Aorta (tissue), 5 donors: ENCODE results near the gene SELL. TPM values are rescaled to one million over a fixed set of nuclear protein-coding genes. Genes with fewer than 3 reads are reported as not detected.
"Not testable (repeated sequence)": the region's sequence is repeated elsewhere in the genome, so short reads cannot be mapped to it uniquely, and the experiment has no call there.

ENCODE experiments used
- ATAC-seq: fragments of 200-7000 bp; cut with Tn5 transposase; one replicate; pipeline ENCODE4 v1.9.1; 2022; ENCODE audit warnings: moderate library complexity; ENCODE audit not compliant: low FRiP score
- DNase-seq, 2 donors: peaks; one replicate each; pipeline ENCODE4 v3.0.0-alpha.2; 2020
- H3K27ac ChIP-seq, 2 donors: one replicate each; pipeline ENCODE4 v1.5.1; 2013; ENCODE audit warnings: low read length in 2 of 2, mild to moderate bottlenecking in 2 of 2, moderate library complexity in 2 of 2, control low read depth in 1 of 2, inconsistent platforms in 1 of 2, low read depth in 1 of 2
- H3K27me3 ChIP-seq, 2 donors: one replicate each; pipeline ENCODE4 v1.6.1; 2013; ENCODE audit warnings: control low read depth in 1 of 2, low read length in 1 of 2, mild to moderate bottlenecking in 1 of 2, moderate library complexity in 1 of 2; ENCODE audit not compliant: insufficient read depth in 2 of 2, control insufficient read depth in 1 of 2
- H3K36me3 ChIP-seq, 2 donors: one replicate each; pipeline ENCODE4 v1.6.1; 2013; ENCODE audit warnings: control low read depth in 1 of 2, low read length in 1 of 2, mild to moderate bottlenecking in 1 of 2; ENCODE audit not compliant: insufficient read depth in 2 of 2, control insufficient read depth in 1 of 2
- H3K4me1 ChIP-seq, 2 donors: one replicate each; pipeline ENCODE4 v1.6.1; 2013; ENCODE audit warnings: low read length in 2 of 2, control low read depth in 1 of 2, mild to moderate bottlenecking in 1 of 2, moderate library complexity in 1 of 2; ENCODE audit not compliant: insufficient read depth in 2 of 2, control insufficient read depth in 1 of 2
- H3K4me3 ChIP-seq, 2 donors: one replicate each; pipeline ENCODE4 v1.5.1; 2013; ENCODE audit warnings: low read length in 2 of 2, control low read depth in 1 of 2, mild to moderate bottlenecking in 1 of 2
- H3K9me3 ChIP-seq: one replicate; pipeline ENCODE4 v1.6.1; 2013; ENCODE audit warnings: mild to moderate bottlenecking, low read length; ENCODE audit not compliant: control insufficient read depth
- WGBS, 2 donors: extraction: QIAGEN DNeasy Blood & Tissue Kit; methylation state at CpG; one replicate each; pipeline ENCODE4 v1.1.7; 2013; 5-methylcytosine and 5-hydroxymethylcytosine counted together
- intact Hi-C, 2 donors: fragments of 100-400 bp; cut with DNase I; formaldehyde crosslinking; loops; one replicate each; pipeline versions ENCODE4 v1.14.2 to v1.15.0; 2022
- polyA plus RNA-seq, 2 donors: library from polyadenylated mRNA; stranded (reverse); fragments of 200-250 nt; gene quantifications; one replicate each; pipeline ENCODE4 v1.2.3, GENCODE V29; 2013
- total RNA-seq, 2 donors: library from RNA; stranded (reverse); fragmentation: NEBNext Ultra II Directional; extraction: Animal tissue kit (Norgen Biotek cat#: 25700); gene quantifications; one replicate each; pipeline ENCODE4 v1.2.1, GENCODE V29; 2021
- donor health status: healthy with polysubstance abuse.
- donor health status: Bipolar disorder and iron deficiency.
- donor health status: DM: no; HTN: no; CAD: no.
- donor health status: DM: no; HTN: no; CAD: no.
- donor health status: DM: yes; HTN: yes; CAD: no.

The SELL gene
- total and polyA plus RNA-seq, 4 donors: 2.0 to 12.8 (median 10.9) TPM

DNA sequence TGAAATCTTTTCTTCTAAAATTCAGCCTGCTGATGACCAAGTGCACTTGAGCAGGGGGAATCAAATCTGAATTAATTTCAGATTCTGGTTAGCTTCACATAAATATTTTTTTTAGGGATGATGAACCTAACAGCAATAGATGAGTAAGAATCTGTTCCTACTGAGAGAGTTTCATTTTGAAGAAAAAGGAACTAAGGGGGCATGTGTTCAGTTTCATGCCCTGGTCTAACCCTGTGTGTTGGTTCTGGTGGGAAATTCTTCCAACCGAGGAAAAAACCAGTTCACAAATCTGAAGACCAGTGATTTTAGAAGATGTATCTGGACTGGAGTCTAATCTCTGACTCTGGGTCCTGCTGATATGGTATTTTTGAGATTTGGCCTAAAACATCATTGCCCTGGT is 13.7 kb downstream of the SELL start:
- H3K36me3 ChIP-seq: no peaks in the 10 kb centered on the region
- no peak overlapping the region for H3K27ac ChIP-seq
- no peak for ATAC-seq
- no peaks in the 10 kb centered on the region for H3K9me3 ChIP-seq
- DNase-seq: no peak
- intact Hi-C loops: no loop called here
- WGBS, 2 donors: 78% methylated on average over 1 of the region's 1 CpG
- no peaks in the 10 kb centered on the region for H3K27me3 ChIP-seq
- H3K4me3 ChIP-seq: no peak overlapping the region
- no peaks in the 10 kb centered on the region for H3K4me1 ChIP-seq

DNA sequence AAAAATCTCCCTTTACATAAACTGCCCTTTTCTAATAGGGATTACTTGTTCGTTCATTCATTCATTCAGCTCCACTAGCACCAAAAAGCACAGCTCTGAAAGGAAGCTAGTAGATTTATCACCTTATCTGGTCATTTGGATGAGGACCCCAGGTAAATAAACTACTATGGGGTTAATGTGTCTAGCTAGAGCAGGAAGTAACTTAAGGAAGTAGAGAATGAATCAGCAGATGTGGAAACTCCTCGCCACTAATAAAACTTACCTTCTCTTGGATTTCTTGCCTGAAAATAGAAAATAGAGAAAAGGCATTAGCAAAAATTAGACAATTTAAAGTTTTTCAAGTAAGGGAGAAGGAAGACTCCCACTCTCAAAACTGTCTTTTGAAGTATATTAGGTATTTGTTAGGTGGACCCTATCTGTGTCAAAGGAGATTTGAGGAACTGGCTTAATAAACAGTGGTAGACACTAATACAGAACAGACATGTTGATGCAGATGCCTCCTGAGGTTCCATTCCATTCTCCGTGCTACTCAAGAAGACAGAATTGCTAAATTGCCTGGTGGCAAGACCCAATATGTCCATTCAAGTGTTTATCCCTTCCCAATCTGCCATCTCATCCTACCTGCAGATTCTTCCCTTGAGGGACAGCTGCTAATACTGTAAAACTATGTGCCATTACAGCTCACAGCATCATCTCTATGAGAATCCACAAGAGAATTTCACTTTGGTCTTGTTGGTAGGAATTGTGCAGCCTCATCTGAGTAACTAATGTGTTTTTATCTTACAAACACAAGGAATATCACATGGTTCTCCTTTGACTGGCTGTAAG is 14.9 kb downstream of the SELL start:
- Histone ChIP-seq H3K4me1 (no peaks in the 10 kb centered on the region), H3K4me3 (no peak overlapping the region), H3K9me3 (no peaks in the 10 kb centered on the region), H3K27me3 (no peaks in the 10 kb centered on the region), H3K27ac (no peak overlapping the region), H3K36me3 (no peaks in the 10 kb centered on the region)
- 66 to 75% methylated on average over 3 of the region's 3 CpGs for WGBS, 2 donors
- intact Hi-C loops: no loop called here
- no peak for ATAC-seq
- DNase-seq: no peak

DNA sequence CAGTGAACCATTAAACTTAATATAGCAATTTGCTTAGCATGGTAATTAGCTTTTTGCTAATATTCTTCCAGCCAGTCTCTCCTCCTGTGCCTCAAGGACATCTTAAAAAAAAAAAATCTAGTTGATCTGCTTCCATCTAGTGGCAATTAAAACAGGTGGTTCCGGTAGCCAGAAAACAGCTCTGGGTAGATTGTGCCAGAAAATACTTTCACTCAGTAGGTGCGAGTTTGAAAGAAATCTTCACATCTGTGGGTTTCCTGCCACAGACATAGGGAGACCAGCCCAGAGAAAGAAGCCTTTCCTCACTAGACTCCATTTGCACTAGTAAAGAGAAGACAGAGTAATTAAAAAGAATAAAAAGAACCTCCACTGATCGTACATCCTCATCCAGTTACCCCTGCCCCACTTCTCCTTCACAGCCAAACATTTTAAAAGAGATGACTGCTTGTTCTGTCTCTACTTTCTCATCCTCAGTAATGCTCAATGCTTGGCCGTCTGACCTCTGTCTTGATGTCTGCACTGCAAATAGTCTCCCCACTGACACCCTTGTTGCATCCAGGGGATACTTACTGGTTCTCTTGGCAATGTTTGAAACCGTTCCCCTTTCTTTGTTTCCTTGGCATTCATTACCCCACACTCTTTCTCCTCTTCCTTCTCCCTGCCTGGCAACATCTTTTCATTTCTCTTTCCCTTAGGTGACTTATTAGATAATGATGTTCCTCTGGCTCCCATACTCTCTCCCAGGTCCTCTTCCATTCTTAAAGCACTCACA is 16.9 kb downstream of the SELL start:
- Histone ChIP-seq H3K4me1 (no peaks in the 10 kb centered on the region), H3K27me3 (no peaks in the 10 kb centered on the region), H3K9me3 (no peaks in the 10 kb centered on the region), H3K36me3 (no peaks in the 10 kb centered on the region), H3K4me3 (no peak overlapping the region), H3K27ac (no peak overlapping the region)
- DNase-seq (no peak), ATAC-seq (no peak)
- intact Hi-C loops: no loop called here
- 71 to 74% methylated on average over 5 of the region's 5 CpGs for WGBS, 2 donors

DNA sequence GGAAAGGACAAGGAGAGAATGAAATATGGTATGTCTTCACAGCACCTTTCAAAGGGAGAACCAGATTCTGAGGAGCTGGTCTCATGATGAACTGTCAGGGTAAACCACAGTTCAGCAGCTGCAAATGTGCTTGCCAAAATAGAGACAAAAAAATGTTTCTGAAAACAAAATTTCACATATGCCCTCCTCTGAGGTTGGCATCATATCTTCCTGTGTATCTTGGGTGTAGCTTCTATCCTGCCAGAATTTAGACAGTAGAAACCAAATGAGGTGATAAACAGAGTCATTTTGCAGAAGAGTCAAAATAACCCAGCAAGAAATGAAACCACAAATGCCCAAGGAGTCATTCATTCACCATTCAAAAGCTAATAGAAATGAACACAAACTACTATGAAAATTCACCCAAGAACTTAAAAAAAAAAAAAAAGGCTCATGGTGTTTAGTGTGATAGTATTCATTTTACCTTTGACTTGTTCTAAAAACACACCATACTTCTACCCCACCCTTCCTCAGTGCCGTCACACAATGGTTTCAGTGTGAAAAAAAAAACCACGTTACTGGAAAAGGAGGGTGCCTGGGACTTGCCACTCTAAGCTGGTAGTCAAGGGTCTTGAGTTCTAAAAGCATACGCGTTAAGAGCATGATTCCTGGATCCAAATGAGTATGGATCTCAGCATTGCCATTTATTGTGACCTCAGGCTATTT is 18.5 kb downstream of the SELL start:
- Histone ChIP-seq H3K27me3 (no peaks in the 10 kb centered on the region), H3K4me3 (no peak overlapping the region), H3K36me3 (no peaks in the 10 kb centered on the region), H3K27ac (no peak overlapping the region), H3K4me1 (no peaks in the 10 kb centered on the region), H3K9me3 (no peaks in the 10 kb centered on the region)
- DNase-seq (no peak), ATAC-seq (no peak)
- intact Hi-C loops: no loop called here
- 82 to 86% methylated on average over 4 of the region's 4 CpGs for WGBS, 2 donors

DNA sequence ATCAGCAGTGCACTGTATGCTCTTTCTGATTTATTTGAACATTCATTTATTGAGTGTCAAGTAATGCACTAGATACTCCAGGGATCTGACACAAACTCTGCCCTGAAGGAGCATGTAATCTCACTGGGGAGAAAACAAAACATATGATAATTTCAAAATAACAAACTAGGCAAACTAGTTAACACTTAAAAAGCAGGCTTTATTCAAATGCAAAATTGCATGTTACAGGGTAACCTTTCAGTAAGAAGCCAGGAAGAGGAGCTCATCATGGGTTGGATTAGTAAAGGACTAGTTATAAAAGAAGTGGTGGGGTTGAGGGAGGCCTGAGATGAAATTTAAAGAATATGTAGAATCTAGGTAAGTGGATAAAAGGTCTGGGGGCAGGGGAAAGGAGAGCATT is 20.9 kb downstream of the SELL start:
- H3K27ac ChIP-seq: no peak overlapping the region
- no peaks in the 10 kb centered on the region for H3K9me3 ChIP-seq
- DNase-seq (no peak), ATAC-seq (no peak)
- no peaks in the 10 kb centered on the region for H3K4me1 ChIP-seq
- H3K4me3 ChIP-seq: no peak overlapping the region
- H3K27me3 ChIP-seq: no peaks in the 10 kb centered on the region
- H3K36me3 ChIP-seq: no peaks in the 10 kb centered on the region
- intact Hi-C loops: no loop called here

DNA sequence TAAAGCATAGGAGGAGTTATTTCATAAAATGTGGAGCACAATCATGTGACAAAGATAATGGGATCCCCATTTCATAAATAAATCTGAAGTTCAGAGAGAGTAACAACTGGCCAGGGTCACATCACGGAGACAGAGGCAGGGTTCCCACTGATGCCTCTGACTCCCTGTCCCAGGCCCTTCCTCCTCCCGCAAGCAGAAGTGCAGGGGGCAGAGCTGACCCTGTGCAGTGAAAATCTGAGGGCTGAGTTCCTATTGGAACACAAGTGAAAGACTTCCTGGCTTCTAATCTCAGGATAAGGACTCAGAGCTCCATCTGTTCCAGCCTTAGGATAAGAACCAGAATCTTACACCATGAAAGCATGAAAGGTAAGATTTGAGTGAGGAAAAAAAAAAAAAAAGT is 22.0 kb downstream of the SELL start:
- Histone ChIP-seq H3K27ac (no peak overlapping the region), H3K4me3 (no peak overlapping the region), H3K27me3 (no peaks in the 10 kb centered on the region), H3K4me1 (no peaks in the 10 kb centered on the region), H3K36me3 (no peaks in the 10 kb centered on the region), H3K9me3 (no peaks in the 10 kb centered on the region)
- WGBS, 2 donors: 43 to 52% methylated on average over 2 of the region's 2 CpGs
- DNase-seq (no peak), ATAC-seq (no peak)
- intact Hi-C loops: no loop called here

DNA sequence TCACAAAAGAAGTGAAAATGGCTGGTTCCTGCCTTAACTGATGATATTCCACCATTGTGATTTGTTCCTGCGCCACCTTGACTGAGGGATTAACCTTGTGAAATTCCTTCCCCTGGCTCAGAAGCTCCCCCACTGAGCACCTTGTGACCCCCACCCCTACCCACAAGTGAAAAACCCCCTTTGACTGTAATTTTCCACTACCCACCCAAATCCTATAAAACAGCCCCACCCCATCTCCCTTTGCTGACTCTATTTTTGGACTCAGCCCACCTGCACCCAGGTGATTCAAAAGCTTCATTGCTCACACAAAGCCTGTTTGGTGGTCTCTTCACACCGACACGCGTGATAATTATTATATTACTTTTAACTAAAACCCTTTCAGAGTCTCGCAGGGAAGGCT is 23.0 kb downstream of the SELL start:
- intact Hi-C loops: not testable (repeated sequence)
- WGBS, 2 donors: 96% methylated on average over 5 of the region's 5 CpGs

DNA sequence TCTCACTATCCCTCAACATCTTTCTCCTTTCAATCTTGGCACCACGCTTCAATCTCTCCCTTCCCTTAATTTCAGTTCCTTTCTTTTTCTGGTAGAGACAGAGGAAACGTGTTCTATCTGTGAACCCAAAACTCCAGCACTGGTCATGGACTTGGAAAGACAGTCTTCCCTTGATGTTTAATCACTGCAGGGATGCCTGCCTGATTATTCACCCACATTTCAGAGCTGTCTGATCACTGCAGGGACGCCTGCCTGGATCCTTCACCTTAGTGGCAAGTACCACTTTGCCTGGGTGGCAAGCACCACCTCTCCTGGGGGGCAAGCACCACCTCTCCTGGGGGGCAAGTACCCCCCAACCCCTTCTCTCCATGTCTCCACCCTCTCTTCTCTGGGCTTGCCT is 27.8 kb downstream of the SELL start:
- no peaks in the 10 kb centered on the region for H3K36me3 ChIP-seq

More for the DNA sequence above, 23.0 kb downstream of the SELL start:
- not testable (repeated sequence) for H3K4me1 ChIP-seq, DNase-seq, H3K27ac ChIP-seq, H3K27me3 ChIP-seq, H3K9me3 ChIP-seq, H3K4me3 ChIP-seq, ATAC-seq, H3K36me3 ChIP-seq

More for the DNA sequence above, 27.8 kb downstream of the SELL start:
- ATAC-seq: no peak
- Histone ChIP-seq H3K27ac (no peak overlapping the region), H3K4me3 (no peak overlapping the region), H3K9me3 (no peaks in the 10 kb centered on the region), H3K27me3 (no peaks in the 10 kb centered on the region), H3K4me1 (no peaks in the 10 kb centered on the region)
- WGBS, 2 donors: 75 to 76% methylated on average over 3 of the region's 3 CpGs
- no peak for DNase-seq
- intact Hi-C loops: no loop called here
